OCI-LY7 (cell line): ENCODE results near the gene TRIP10. TPM values are rescaled to one million over a fixed set of nuclear protein-coding genes. Genes with fewer than 3 reads are reported as not detected.

ENCODE experiments used
- BruUV-seq: library from RNA; stranded (reverse); fragments of 400-500 nt; replicated peaks from 2 replicates; lab custom pipeline; 2021; lab: Mats Ljungman, UMichigan
- CTCF ChIA-PET: fragments of 300-600 bp; sonication (Branson Sonifier 250); formaldehyde crosslinking; loops from one replicate; lab custom pipeline; 2022; ENCODE audit warnings: antibody characterized with exemption; ENCODE audit not compliant: unreplicated experiment; lab: Charles Lee
- POLR2A ChIA-PET: fragments of 300-600 bp; sonication (Branson Sonifier 250); formaldehyde crosslinking; loops from one replicate; lab custom pipeline; 2022; ENCODE audit warnings: antibody characterized with exemption; lab: Charles Lee
- DNase-seq: peaks from one replicate; pipeline ENCODE4 v3.0.0-alpha.2; 2015; ENCODE audit warnings: low spot score
- H2AFZ ChIP-seq: fragments of 200-600 bp; sonication (generic), shearing (Covaris generic); 2 replicates; pipeline ENCODE4 v1.6.1; 2014; ENCODE audit warnings: mild to moderate bottlenecking, antibody characterized with exemption, low read length, moderate library complexity
- H3K27ac ChIP-seq: fragments of 200-600 bp; sonication (generic); 2 replicates; pipeline ENCODE4 v1.5.1; 2014; ENCODE audit warnings: mixed run types, low read depth, mild to moderate bottlenecking, moderate library complexity, low read length, inconsistent platforms; ENCODE audit not compliant: poor library complexity, severe bottlenecking
- H3K36me3 ChIP-seq: fragments of 200-600 bp; sonication (generic); 2 replicates; pipeline ENCODE4 v1.6.1; 2014; ENCODE audit warnings: mild to moderate bottlenecking, antibody characterized with exemption, low read length, moderate library complexity, mixed read lengths; ENCODE audit not compliant: insufficient read depth
- H3K4me1 ChIP-seq: fragments of 200-600 bp; sonication (generic); 2 replicates; pipeline ENCODE4 v1.5.1; 2014; ENCODE audit warnings: mild to moderate bottlenecking, low read length; ENCODE audit not compliant: insufficient read depth, poor library complexity, severe bottlenecking
- H3K4me2 ChIP-seq: fragments of 200-600 bp; sonication (generic); 2 replicates; pipeline ENCODE4 v1.6.1; 2014; ENCODE audit warnings: mild to moderate bottlenecking, low read length
- H3K4me3 ChIP-seq: fragments of 200-600 bp; sonication (generic); 2 replicates; pipeline ENCODE4 v1.5.1; 2014; ENCODE audit warnings: mild to moderate bottlenecking, low read depth, low read length; ENCODE audit not compliant: poor library complexity, severe bottlenecking
- H3K79me2 ChIP-seq: fragments of 200-600 bp; sonication (generic); 2 replicates; pipeline ENCODE4 v1.6.1; 2016; ENCODE audit warnings: low read depth, mild to moderate bottlenecking, low read length, moderate library complexity, mixed read lengths; ENCODE audit not compliant: insufficient read depth
- H3K9me2 ChIP-seq: fragments of 200-600 bp; sonication (generic); 2 replicates; pipeline ENCODE4 v1.6.1; 2016; ENCODE audit warnings: mild to moderate bottlenecking, low read length, mixed read lengths; ENCODE audit not compliant: insufficient read depth
- H3K9me3 ChIP-seq: fragments of 200-600 bp; sonication (generic); 2 replicates; pipeline ENCODE4 v1.6.1; 2014; ENCODE audit warnings: mild to moderate bottlenecking, mixed run types, low read length, mixed read lengths
- H4K20me1 ChIP-seq: fragments of 200-600 bp; sonication (generic); 2 replicates; pipeline ENCODE4 v1.6.1; 2014; ENCODE audit warnings: mild to moderate bottlenecking, antibody characterized with exemption, low read length, moderate library complexity, mixed read lengths; ENCODE audit not compliant: insufficient read depth
- EZH2phosphoT487 ChIP-seq: fragments of 200-600 bp; sonication (generic); IDR thresholded peaks from 2 replicates; pipeline ENCODE4 v1.6.1; 2018; ENCODE audit warnings: low read depth, borderline replicate concordance, mild to moderate bottlenecking, mixed run types, antibody characterized with exemption, low read length, moderate library complexity, mixed read lengths
- intact Hi-C: fragments of 100-400 bp; cut with micrococcal nuclease; formaldehyde crosslinking; loops from one replicate; pipeline ENCODE4 v1.10.0; 2022; ENCODE audit not compliant: unreplicated experiment
- total RNA-seq, 2 experiments: library from RNA; depleted of rRNA in 1 of 2; stranded (reverse); fragments of >200 nt in 1 of 2; shearing (Covaris generic) in 1 of 2; gene quantifications; 2 replicates each; pipeline ENCODE4 v1.2.3, GENCODE V29; 2014 to 2022
- TF ChIP-seq, protein P1 (sequence below): fragments of 200-600 bp; sonication (generic); conservative IDR thresholded peaks from 2 replicates; pipeline ENCODE4 v1.5.1; 2014; ENCODE audit warnings: mild to moderate bottlenecking, antibody characterized with exemption, low read length, moderate library complexity, mixed read lengths

TRIP10 gene
- total RNA-seq, 2 experiments from 2014 or later, result 16.1 to 19.9 TPM

GRCh38 chr19:6740589-6741343 lies 1.3 kb downstream of the TRIP10 start:
- Histone ChIP-seq H3K9me3 (no peaks in the 10 kb centered on the region), H3K27ac (peak overlapping the region; percentile 64), H3K79me2 (peaks cover 7% of the 10 kb centered on the region; the same call in 1 of the 2 replicates), H3K4me2 (peak overlapping the region; percentile 93), H3K4me1 (peaks cover 44% of the 10 kb centered on the region), H4K20me1 (no peaks in the 10 kb centered on the region), H2AFZ (peak overlapping the region; percentile 69; the same call in 1 of the 2 replicates), H3K4me3 (peak overlapping the region; percentile 75), H3K36me3 (no peaks in the 10 kb centered on the region), H3K9me2 (no peaks in the 10 kb centered on the region)
- ChIA-PET POLR2A (no interaction called here), CTCF (no interaction called here)
- peak; percentile 64 for DNase-seq
- no peak for TF ChIP-seq EZH2phosphoT487
- TF ChIP-seq, protein P1, sequence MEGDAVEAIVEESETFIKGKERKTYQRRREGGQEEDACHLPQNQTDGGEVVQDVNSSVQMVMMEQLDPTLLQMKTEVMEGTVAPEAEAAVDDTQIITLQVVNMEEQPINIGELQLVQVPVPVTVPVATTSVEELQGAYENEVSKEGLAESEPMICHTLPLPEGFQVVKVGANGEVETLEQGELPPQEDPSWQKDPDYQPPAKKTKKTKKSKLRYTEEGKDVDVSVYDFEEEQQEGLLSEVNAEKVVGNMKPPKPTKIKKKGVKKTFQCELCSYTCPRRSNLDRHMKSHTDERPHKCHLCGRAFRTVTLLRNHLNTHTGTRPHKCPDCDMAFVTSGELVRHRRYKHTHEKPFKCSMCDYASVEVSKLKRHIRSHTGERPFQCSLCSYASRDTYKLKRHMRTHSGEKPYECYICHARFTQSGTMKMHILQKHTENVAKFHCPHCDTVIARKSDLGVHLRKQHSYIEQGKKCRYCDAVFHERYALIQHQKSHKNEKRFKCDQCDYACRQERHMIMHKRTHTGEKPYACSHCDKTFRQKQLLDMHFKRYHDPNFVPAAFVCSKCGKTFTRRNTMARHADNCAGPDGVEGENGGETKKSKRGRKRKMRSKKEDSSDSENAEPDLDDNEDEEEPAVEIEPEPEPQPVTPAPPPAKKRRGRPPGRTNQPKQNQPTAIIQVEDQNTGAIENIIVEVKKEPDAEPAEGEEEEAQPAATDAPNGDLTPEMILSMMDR, result no peak
- no TSS peak for BruUV-seq
- intact Hi-C loops, result no loop called here

- H3K27ac ChIP-seq, result no peak overlapping the region
- CTCF ChIA-PET, result interaction anchor here (0.6 kb wide), 1 partner anchor 70 kb away, joined by 3 read pairs; no protein-coding TSS in a partner anchor
- no TSS peak for BruUV-seq
Measured at GRCh38 chr19:6743066-6743465, 3.6 kb downstream of the TRIP10 start.

More at GRCh38 chr19:6743066-6743465, 3.6 kb downstream of the TRIP10 start:
- no peak overlapping the region for H3K4me3 ChIP-seq
- H3K4me2 ChIP-seq, result no peak overlapping the region
- intact Hi-C loops, result no loop called here
- H3K36me3 ChIP-seq, result peaks cover 18% of the 10 kb centered on the region
- no peaks in the 10 kb centered on the region for H3K79me2 ChIP-seq
- no peaks in the 10 kb centered on the region for H3K9me3 ChIP-seq
- POLR2A ChIA-PET, result no interaction called here
- no peak for DNase-seq
- TF ChIP-seq, protein P1, result no peak
- no peak for TF ChIP-seq EZH2phosphoT487
- H3K9me2 ChIP-seq, result no peaks in the 10 kb centered on the region
- no peaks in the 10 kb centered on the region for H4K20me1 ChIP-seq
- no peak overlapping the region for H2AFZ ChIP-seq
- H3K4me1 ChIP-seq, result peaks cover 37% of the 10 kb centered on the region
